HG03175 (cell line): ENCODE data around the gene TBRG4.

Source experiments
- ATAC-seq: cut with Tn5 transposase; IDR thresholded peaks from one replicate; pipeline ENCODE4 v1.9.1; 2021; ENCODE audit warnings: mild to moderate bottlenecking, moderate library complexity; ENCODE audit not compliant: unreplicated experiment

The TBRG4 gene

GRCh38 chr7:45145881-45146280, 34.4 kb upstream of the TBRG4 start:
- no peak for ATAC-seq

GRCh38 chr7:45143616-45144015, 32.1 kb upstream of the TBRG4 start:
- ATAC-seq, result no peak

GRCh38 chr7:45140827-45141226, 29.3 kb upstream of the TBRG4 start:
- no peak for ATAC-seq

GRCh38 chr7:45138433-45139267, 27.2 kb upstream of the TBRG4 start:
- ATAC-seq, result no peak

GRCh38 chr7:45136106-45137060, 24.9 kb upstream of the TBRG4 start:
- peak; percentile 57 for ATAC-seq

GRCh38 chr7:45133877-45134276, 22.4 kb upstream of the TBRG4 start:
- no peak for ATAC-seq

GRCh38 chr7:45133352-45133751, 21.9 kb upstream of the TBRG4 start:
- no peak for ATAC-seq

GRCh38 chr7:45132708-45133320, 21.3 kb upstream of the TBRG4 start:
- ATAC-seq, result no peak

GRCh38 chr7:45131891-45132290, 20.4 kb upstream of the TBRG4 start:
- no peak for ATAC-seq

- no peak for ATAC-seq
These were observed 19.4 kb upstream of the TBRG4 start for GRCh38 chr7:45130910-45131309.

- ATAC-seq, result no peak
These were observed 18.4 kb upstream of the TBRG4 start for GRCh38 chr7:45129906-45130305.

GRCh38 chr7:45129181-45129800, 17.8 kb upstream of the TBRG4 start:
- ATAC-seq, result no peak

- no peak for ATAC-seq
These were observed 15.4 kb upstream of the TBRG4 start for GRCh38 chr7:45126920-45127319.

- ATAC-seq, result no peak
These were observed 14.7 kb upstream of the TBRG4 start for GRCh38 chr7:45126201-45126600.

- ATAC-seq, result no peak
These were observed 13.9 kb upstream of the TBRG4 start for GRCh38 chr7:45125193-45125904.

- ATAC-seq, result no peak
These were observed 12.6 kb upstream of the TBRG4 start for GRCh38 chr7:45123913-45124710.

- ATAC-seq, result no peak
These were observed 11.7 kb upstream of the TBRG4 start for GRCh38 chr7:45122975-45123860.

GRCh38 chr7:45119550-45119949, 8.1 kb upstream of the TBRG4 start:
- ATAC-seq, result no peak
